Hepatocyte (in vitro differentiated cells): Measurements from ENCODE around the gene TRAPPC3. TPM values are rescaled to one million over a fixed set of nuclear protein-coding genes. Genes with fewer than 3 reads are reported as not detected.

Experiments
- DNase-seq: peaks from one replicate; pipeline ENCODE4 v3.0.0-alpha.2; 2016; ENCODE audit warnings: low spot score
- H2AFZ ChIP-seq: fragments of 200-600 bp; sonication (generic); 2 replicates; pipeline ENCODE4 v1.6.0; 2016; ENCODE audit warnings: antibody characterized with exemption, mild to moderate bottlenecking
- H3K27ac ChIP-seq: fragments of 200-600 bp; sonication (generic); 2 replicates; pipeline ENCODE4 v1.5.1; 2016; ENCODE audit warnings: mild to moderate bottlenecking
- H3K27me3 ChIP-seq: fragments of 200-600 bp; sonication (generic); 2 replicates; pipeline ENCODE4 v1.6.1; 2016
- H3K36me3 ChIP-seq: fragments of 200-600 bp; sonication (generic); replicated peaks from 2 replicates; pipeline ENCODE4 v1.5.1; 2016; ENCODE audit warnings: low read depth; ENCODE audit not compliant: insufficient read depth
- H3K4me1 ChIP-seq: fragments of 200-600 bp; sonication (generic); 2 replicates; pipeline ENCODE4 v1.5.1; 2016; ENCODE audit warnings: mild to moderate bottlenecking, moderate library complexity; ENCODE audit not compliant: insufficient read depth
- H3K4me2 ChIP-seq: fragments of 200-600 bp; sonication (generic); 2 replicates; pipeline ENCODE4 v1.6.0; 2016
- H3K4me3 ChIP-seq: fragments of 200-600 bp; sonication (generic); 2 replicates; pipeline ENCODE4 v1.5.1; 2016; ENCODE audit warnings: mild to moderate bottlenecking
- H3K79me2 ChIP-seq: fragments of 200-600 bp; sonication (generic); 2 replicates; pipeline ENCODE4 v1.6.0; 2017; ENCODE audit warnings: mild to moderate bottlenecking
- H3K9me2 ChIP-seq: fragments of 200-600 bp; sonication (generic); replicated peaks from 2 replicates; pipeline ENCODE4 v1.6.0; 2017; ENCODE audit warnings: mild to moderate bottlenecking; ENCODE audit not compliant: insufficient read depth
- H3K9me3 ChIP-seq: fragments of 200-600 bp; sonication (generic); 2 replicates; pipeline ENCODE4 v1.5.1; 2016; ENCODE audit warnings: low read depth, mild to moderate bottlenecking
- H4K20me1 ChIP-seq: fragments of 200-600 bp; sonication (generic); 2 replicates; pipeline ENCODE4 v1.6.0; 2016; ENCODE audit warnings: mild to moderate bottlenecking; ENCODE audit not compliant: insufficient read depth, poor library complexity, severe bottlenecking
- EZH2 ChIP-seq: fragments of 200-600 bp; sonication (generic); IDR thresholded peaks from 2 replicates; pipeline ENCODE4 v1.6.1; 2016; ENCODE audit warnings: antibody characterized with exemption, mild to moderate bottlenecking, borderline replicate concordance
- EZH2phosphoT487 ChIP-seq: fragments of 200-600 bp; sonication (generic); IDR thresholded peaks from one replicate; pipeline ENCODE4 v1.6.1; 2018; ENCODE audit warnings: antibody characterized with exemption, mild to moderate bottlenecking, low read depth, moderate library complexity; ENCODE audit not compliant: unreplicated experiment, severe bottlenecking
- WGBS: methylation state at CpG from one replicate; pipeline ENCODE4 v1.1.6; 2016; ENCODE audit warnings: low lambda C conversion rate; ENCODE audit errors: missing lambda C conversion rate; 5-methylcytosine and 5-hydroxymethylcytosine counted together
- polyA plus RNA-seq: library from polyadenylated mRNA; unstranded; fragments of >200 nt; fragmentation: Nextera tagmentation; extraction: Ambion mirVana; gene quantifications from 2 replicates; pipeline ENCODE4 v1.2.1, GENCODE V29; 2016
- total RNA-seq: library from RNA; depleted of rRNA; stranded (reverse); fragments of >200 nt; gene quantifications from 2 replicates; pipeline ENCODE4 v1.2.3, GENCODE V29; 2014
- TF ChIP-seq, protein P1 (sequence below): fragments of 200-600 bp; sonication (generic); IDR thresholded peaks from 2 replicates; pipeline ENCODE4 v1.5.1; 2016; ENCODE audit warnings: antibody characterized with exemption, mild to moderate bottlenecking; ENCODE audit not compliant: poor library complexity

Gene TRAPPC3
- total and polyA plus RNA-seq, 2 experiments from 2014 or later = 128 to 131 TPM

DNA sequence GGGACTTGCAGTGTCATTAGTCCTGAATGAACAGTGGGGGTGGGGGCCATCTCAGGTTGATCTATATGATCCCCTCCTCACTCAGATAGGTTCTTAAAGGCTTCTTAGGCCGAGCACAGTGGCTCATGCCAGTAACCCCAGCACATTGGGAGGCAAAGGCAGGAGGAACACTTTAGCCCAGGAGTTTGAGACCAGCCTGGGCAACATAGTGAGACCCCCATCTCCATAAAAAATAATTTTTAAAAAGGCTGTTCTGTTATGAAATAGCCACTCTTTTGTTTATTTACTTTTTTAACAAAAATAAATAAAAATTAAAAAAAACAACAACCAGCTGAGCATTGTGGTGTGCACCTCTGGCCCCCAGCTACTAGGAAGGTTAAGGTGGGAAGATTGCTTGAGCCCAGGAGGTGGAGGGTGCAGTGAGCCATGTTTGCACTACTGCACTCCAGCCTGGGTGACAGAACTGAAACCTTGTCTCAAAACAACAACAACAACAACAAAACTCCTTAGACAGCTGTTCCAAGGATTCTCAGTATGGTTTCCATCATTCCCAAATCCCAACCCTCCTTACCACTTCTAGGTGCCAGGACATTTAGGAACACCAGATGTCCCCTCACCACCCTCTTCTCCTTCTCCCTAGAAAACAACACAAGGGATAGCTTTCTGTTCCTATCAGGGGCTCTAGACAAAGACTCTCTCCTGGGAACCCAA, 2.0 kb upstream of the TRAPPC3 start:
- Histone ChIP-seq H3K27me3 (no peaks in the 10 kb centered on the region), H3K79me2 (peaks cover 31% of the 10 kb centered on the region), H3K4me1 (peaks cover 26% of the 10 kb centered on the region), H3K4me3 (no peak overlapping the region), H3K27ac (peak overlapping the region; percentile 79), H3K4me2 (peak overlapping the region; percentile 67), H3K36me3 (no peaks in the 10 kb centered on the region), H4K20me1 (no peaks in the 10 kb centered on the region), H2AFZ (peak overlapping the region; percentile 41), H3K9me3 (no peaks in the 10 kb centered on the region), H3K9me2 (no peaks in the 10 kb centered on the region)
- 11% methylated on average over 1 of the region's 1 CpG for WGBS
- no peak for DNase-seq
- no peak for TF ChIP-seq EZH2
- TF ChIP-seq, protein P1, sequence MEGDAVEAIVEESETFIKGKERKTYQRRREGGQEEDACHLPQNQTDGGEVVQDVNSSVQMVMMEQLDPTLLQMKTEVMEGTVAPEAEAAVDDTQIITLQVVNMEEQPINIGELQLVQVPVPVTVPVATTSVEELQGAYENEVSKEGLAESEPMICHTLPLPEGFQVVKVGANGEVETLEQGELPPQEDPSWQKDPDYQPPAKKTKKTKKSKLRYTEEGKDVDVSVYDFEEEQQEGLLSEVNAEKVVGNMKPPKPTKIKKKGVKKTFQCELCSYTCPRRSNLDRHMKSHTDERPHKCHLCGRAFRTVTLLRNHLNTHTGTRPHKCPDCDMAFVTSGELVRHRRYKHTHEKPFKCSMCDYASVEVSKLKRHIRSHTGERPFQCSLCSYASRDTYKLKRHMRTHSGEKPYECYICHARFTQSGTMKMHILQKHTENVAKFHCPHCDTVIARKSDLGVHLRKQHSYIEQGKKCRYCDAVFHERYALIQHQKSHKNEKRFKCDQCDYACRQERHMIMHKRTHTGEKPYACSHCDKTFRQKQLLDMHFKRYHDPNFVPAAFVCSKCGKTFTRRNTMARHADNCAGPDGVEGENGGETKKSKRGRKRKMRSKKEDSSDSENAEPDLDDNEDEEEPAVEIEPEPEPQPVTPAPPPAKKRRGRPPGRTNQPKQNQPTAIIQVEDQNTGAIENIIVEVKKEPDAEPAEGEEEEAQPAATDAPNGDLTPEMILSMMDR = no peak
- TF ChIP-seq EZH2phosphoT487 = no peak

DNA sequence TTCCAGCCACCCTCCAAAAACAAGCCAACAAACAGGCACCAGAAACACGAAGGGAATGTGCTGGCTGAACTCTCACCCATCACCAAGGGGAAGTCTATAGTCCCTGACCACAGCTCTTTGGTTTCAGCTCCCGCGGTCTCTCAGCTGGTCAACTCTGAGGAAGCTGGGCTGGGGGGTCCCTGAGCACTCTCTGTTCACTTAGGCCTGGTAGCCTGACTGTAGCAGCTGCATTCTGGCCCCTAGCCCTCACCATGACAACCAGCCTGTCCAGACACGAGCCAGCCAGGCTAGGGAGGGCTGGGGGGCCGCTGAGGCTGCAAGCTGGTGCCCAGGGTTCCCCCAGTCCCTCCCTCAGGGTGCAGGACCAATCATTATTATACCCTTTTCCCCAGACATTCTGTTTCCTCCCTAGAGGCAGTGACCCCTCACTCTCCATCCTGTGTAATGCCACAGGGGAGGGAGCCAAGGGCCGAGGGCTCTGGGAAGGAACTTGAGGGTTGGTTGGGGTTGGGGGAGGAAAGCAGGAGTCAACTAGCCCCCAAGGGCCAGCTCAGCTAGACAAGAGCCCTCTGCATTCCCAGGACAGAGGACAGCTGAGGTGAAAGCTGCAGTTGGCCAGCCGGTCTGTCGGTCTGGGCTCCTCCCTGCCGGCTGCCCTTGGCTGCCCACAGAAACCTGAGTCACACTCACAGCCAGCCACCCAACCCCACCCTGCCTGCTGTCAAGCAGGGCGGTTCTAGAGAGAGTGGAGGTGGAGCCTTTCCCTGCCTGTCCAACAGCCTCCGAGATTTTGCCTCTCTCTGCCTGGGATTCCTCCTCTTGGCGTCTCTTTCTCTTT, 1.2 kb upstream of the TRAPPC3 start:
- H2AFZ ChIP-seq = peak overlapping the region; percentile 41

DNA sequence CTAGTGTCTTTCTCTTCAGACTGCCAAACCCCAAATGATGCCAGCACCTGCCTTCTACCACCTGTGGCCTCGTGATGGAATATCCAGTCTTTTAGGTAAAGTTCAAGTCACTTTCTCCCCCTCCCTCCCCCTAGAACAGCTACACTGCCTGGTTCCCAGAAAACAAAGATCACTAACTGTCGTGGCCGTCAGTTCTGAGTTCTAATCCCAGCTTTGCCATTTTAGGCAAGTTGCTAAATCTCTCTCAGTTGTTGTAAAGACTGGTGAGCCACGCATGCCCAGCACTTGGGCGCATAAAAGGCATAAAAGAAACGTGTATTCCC, 648 bp upstream of the TRAPPC3 start:
- 63% methylated on average over 6 of the region's 6 CpGs for WGBS
- Histone ChIP-seq H3K27ac (peak overlapping the region; percentile 91), H2AFZ (no peak overlapping the region), H3K79me2 (peaks cover 35% of the 10 kb centered on the region), H3K4me3 (no peak overlapping the region), H3K27me3 (no peaks in the 10 kb centered on the region), H3K9me2 (no peaks in the 10 kb centered on the region), H3K4me2 (peak overlapping the region; percentile 65), H3K9me3 (no peaks in the 10 kb centered on the region), H4K20me1 (no peaks in the 10 kb centered on the region), H3K36me3 (no peaks in the 10 kb centered on the region), H3K4me1 (peaks cover 21% of the 10 kb centered on the region)
- TF ChIP-seq, protein P1 = no peak
- TF ChIP-seq EZH2 (no peak), EZH2phosphoT487 (no peak)
- no peak for DNase-seq

More for the DNA sequence above, 1.2 kb upstream of the TRAPPC3 start:
- TF ChIP-seq, protein P1 = no peak
- TF ChIP-seq EZH2phosphoT487 (no peak), EZH2 (no peak)
- H3K4me3 ChIP-seq = no peak overlapping the region
- peaks cover 33% of the 10 kb centered on the region for H3K79me2 ChIP-seq
- peak overlapping the region; percentile 67 for H3K4me2 ChIP-seq
- peak; percentile 97 for DNase-seq
- no peaks in the 10 kb centered on the region for H3K9me3 ChIP-seq
- H3K27me3 ChIP-seq = no peaks in the 10 kb centered on the region
- H3K9me2 ChIP-seq = no peaks in the 10 kb centered on the region
- H3K36me3 ChIP-seq = no peaks in the 10 kb centered on the region
- peaks cover 26% of the 10 kb centered on the region for H3K4me1 ChIP-seq
- peak overlapping the region; percentile 91 for H3K27ac ChIP-seq
- 26% methylated on average over 12 of the region's 12 CpGs for WGBS
- H4K20me1 ChIP-seq = no peaks in the 10 kb centered on the region
